T-cell (primary cell): ENCODE results near the gene AIG1. TPM values are rescaled to one million over a fixed set of nuclear protein-coding genes. Genes with fewer than 3 reads are reported as not detected.
A peak's percentile ranks its signal among the peaks of the same experiment; 100 is the strongest.
"Not testable (repeated sequence)": the region's sequence is repeated elsewhere in the genome, so short reads cannot be mapped to it uniquely, and the experiment has no call there.

Experiments used
- ATAC-seq, 4 experiments: fragments of 200-7000 bp in 3 of 4; fragments of 150-1000 bp in 1 of 4; cut with Tn5 transposase; replicated peaks in 1 of 4; 1 replicate in 3 of 4; 2 replicates in 1 of 4; pipeline ENCODE4 v1.10.0; 2021; ENCODE audit warnings: moderate library complexity in 3 of 4, mild to moderate bottlenecking in 2 of 4, moderate number of reproducible peaks in 1 of 4
- CTCF ChIA-PET, 2 donors: fragments of 300-600 bp; sonication (Branson Sonifier 250); formaldehyde crosslinking; loops; one replicate each; lab custom pipeline; 2022; ENCODE audit warnings: antibody characterized with exemption in 2 of 2; lab: Charles Lee
- POLR2A ChIA-PET, 2 donors: fragments of 300-600 bp; sonication (Branson Sonifier 250); formaldehyde crosslinking; loops; one replicate each; lab custom pipeline; 2022; ENCODE audit warnings: antibody characterized with exemption in 2 of 2; lab: Charles Lee
- DNase-seq, 35 experiments: peaks; one replicate each; pipeline versions ENCODE4 v3.0.0 to v3.0.0-alpha.2; 2013 to 2023
- H3K27ac ChIP-seq: one replicate; pipeline ENCODE4 v1.5.1; 2013; ENCODE audit warnings: low read length
- H3K27me3 ChIP-seq, 2 experiments: replicated peaks in 1 of 2; 1 replicate in 1 of 2; 2 replicates in 1 of 2; pipeline versions ENCODE4 v1.6.1 to v1.7.0; 2013; ENCODE audit warnings: low read length in 1 of 2, mixed read lengths in 1 of 2; ENCODE audit not compliant: control insufficient read depth in 2 of 2, insufficient read depth in 2 of 2; ENCODE audit errors: extremely low read depth in 1 of 2
- H3K36me3 ChIP-seq, 2 donors: 1 replicate in 1 of 2; 2 replicates in 1 of 2; pipeline versions ENCODE4 v1.6.1 to v1.7.0; 2013; ENCODE audit warnings: low read length in 1 of 2; ENCODE audit not compliant: control insufficient read depth in 2 of 2, insufficient read depth in 1 of 2; ENCODE audit errors: extremely low read depth in 1 of 2
- H3K4me1 ChIP-seq, 2 experiments: 1 replicate in 1 of 2; 2 replicates in 1 of 2; pipeline versions ENCODE4 v1.6.1 to v1.7.0; 2013; ENCODE audit warnings: low read length in 2 of 2, mixed read lengths in 1 of 2; ENCODE audit not compliant: insufficient read depth in 2 of 2, control insufficient read depth in 1 of 2; ENCODE audit errors: extremely low read depth in 1 of 2
- H3K4me3 ChIP-seq, 2 donors: 1 replicate in 1 of 2; 2 replicates in 1 of 2; pipeline versions ENCODE4 v1.5.1 to v1.7.0; 2013; ENCODE audit warnings: mild to moderate bottlenecking in 2 of 2, low read length in 1 of 2, moderate library complexity in 1 of 2; ENCODE audit not compliant: control insufficient read depth in 1 of 2; ENCODE audit errors: extremely low read depth in 1 of 2
- H3K9me3 ChIP-seq: 2 replicates; pipeline ENCODE4 v1.7.0; 2013
- H3K27ac Mint-ChIP-seq, 2 donors: one replicate each; pipeline ENCODE4 v1.8.0; 2020 to 2021; ENCODE audit warnings: mild to moderate bottlenecking in 2 of 2, mixed read lengths in 2 of 2
- H3K27me3 Mint-ChIP-seq, 2 donors: one replicate each; pipeline ENCODE4 v1.8.0; 2021 to 2022; ENCODE audit warnings: mixed read lengths in 2 of 2
- H3K36me3 Mint-ChIP-seq: one replicate; pipeline ENCODE4 v1.8.0; 2021; ENCODE audit warnings: mixed read lengths
- H3K4me1 Mint-ChIP-seq, 3 donors: one replicate each; pipeline ENCODE4 v1.8.0; 2020 to 2022; ENCODE audit warnings: mixed read lengths in 3 of 3, mild to moderate bottlenecking in 1 of 3
- H3K4me3 Mint-ChIP-seq, 3 donors: one replicate each; pipeline ENCODE4 v1.8.0; 2020 to 2022; ENCODE audit warnings: mild to moderate bottlenecking in 3 of 3, mixed read lengths in 3 of 3, moderate library complexity in 3 of 3
- H3K9me3 Mint-ChIP-seq, 3 donors: one replicate each; pipeline ENCODE4 v1.8.0; 2020 to 2022; ENCODE audit warnings: mixed read lengths in 3 of 3
- WGBS: methylation state at CpG from one replicate; pipeline ENCODE4 v1.1.5; 2013; ENCODE audit warnings: missing lambda C conversion rate; ENCODE audit not compliant: insufficient coverage; 5-methylcytosine and 5-hydroxymethylcytosine counted together
- total RNA-seq, 35 experiments: library from RNA in 6 of 35; stranded (reverse) in 6 of 35; fragments of 120-200 nt in 1 of 35; gene quantifications; one replicate each; pipeline versions ENCODE4 v1.2.1 to v1.2.4 and lab custom pipeline; 2013 to 2026

Gene AIG1
- total RNA-seq, 5 donors from 2014 or later (not counting 1 experiment from before 2014, with no cell fraction given), result 6.0 to 13.4 (median 7.6) TPM

- no peaks in the 10 kb centered on the region for H3K9me3 Mint-ChIP-seq
- ChIA-PET CTCF (no interaction called here), POLR2A (no interaction called here)
- Histone ChIP-seq H3K9me3 (no peaks in the 10 kb centered on the region), H3K4me1 (peaks cover 0 to 2% of the 10 kb centered on the region in 2 experiments), H3K36me3 (no peaks in the 10 kb centered on the region), H3K4me3 (no peak overlapping the region), H3K27ac (no peak overlapping the region), H3K27me3 (peaks cover 0 to 10% of the 10 kb centered on the region in 2 experiments)
- DNase-seq, result peak in 1 of 35 experiments; percentile 26
- H3K27me3 Mint-ChIP-seq, result peaks cover 5 to 23% of the 10 kb centered on the region in 2 donors
- no peaks in the 10 kb centered on the region for H3K36me3 Mint-ChIP-seq
- peak in 3 of 4 experiments; percentile 35 to 43 (median 40) for ATAC-seq
- no peak overlapping the region for H3K4me3 Mint-ChIP-seq
- peaks cover 0 to 8% (median 5%) of the 10 kb centered on the region in 3 donors for H3K4me1 Mint-ChIP-seq
- no peak overlapping the region for H3K27ac Mint-ChIP-seq
These were observed 21.9 kb upstream of the AIG1 start for GRCh38 chr6:143038833-143039232.

- Mint-ChIP-seq H3K9me3 (peaks cover 0 to 4% (median 0%) of the 10 kb centered on the region in 3 donors), H3K27ac (no peak overlapping the region), H3K36me3 (peaks cover 3% of the 10 kb centered on the region), H3K4me3 (peak overlapping the region in 1 of 3 donors; percentile 7), H3K27me3 (peaks cover 11 to 27% of the 10 kb centered on the region in 2 donors), H3K4me1 (peaks cover 0 to 8% (median 5%) of the 10 kb centered on the region in 3 donors)
- peaks cover 0 to 9% of the 10 kb centered on the region in 2 experiments for H3K27me3 ChIP-seq
- DNase-seq, result no peak
- CTCF ChIA-PET, result no interaction called here
- H3K9me3 ChIP-seq, result no peaks in the 10 kb centered on the region
- H3K36me3 ChIP-seq, result no peaks in the 10 kb centered on the region
- no peak overlapping the region for H3K4me3 ChIP-seq
- no peak for ATAC-seq
- peaks cover 0 to 2% of the 10 kb centered on the region in 2 experiments for H3K4me1 ChIP-seq
- H3K27ac ChIP-seq, result no peak overlapping the region
- WGBS, result 17% methylated on average over 2 of the region's 4 CpGs
- POLR2A ChIA-PET, result no interaction called here
These were observed 21.1 kb upstream of the AIG1 start for GRCh38 chr6:143039548-143039947.

GRCh38 chr6:143040018-143040417 lies 20.7 kb upstream of the AIG1 start:
- Histone ChIP-seq H3K4me3 (no peak overlapping the region), H3K27ac (no peak overlapping the region), H3K27me3 (peaks cover 0 to 7% of the 10 kb centered on the region in 2 experiments), H3K9me3 (no peaks in the 10 kb centered on the region), H3K36me3 (no peaks in the 10 kb centered on the region), H3K4me1 (peaks cover 0 to 2% of the 10 kb centered on the region in 2 experiments)
- no peak for DNase-seq
- ChIA-PET CTCF (no interaction called here), POLR2A (interaction anchor here in 1 of 2 donors (0.5 kb wide), 1 partner anchor 32 kb away, joined by 3 read pairs; no protein-coding TSS in a partner anchor)
- H3K4me1 Mint-ChIP-seq, result peaks cover 0 to 8% (median 5%) of the 10 kb centered on the region in 3 donors
- no peak for ATAC-seq
- H3K36me3 Mint-ChIP-seq, result peaks cover 3% of the 10 kb centered on the region
- peaks cover 11 to 31% of the 10 kb centered on the region in 2 donors for H3K27me3 Mint-ChIP-seq
- no peak overlapping the region for H3K27ac Mint-ChIP-seq
- no peak overlapping the region for H3K4me3 Mint-ChIP-seq
- 50% methylated on average over 1 of the region's 2 CpGs for WGBS
- H3K9me3 Mint-ChIP-seq, result peaks cover 0 to 4% (median 0%) of the 10 kb centered on the region in 3 donors

DNA sequence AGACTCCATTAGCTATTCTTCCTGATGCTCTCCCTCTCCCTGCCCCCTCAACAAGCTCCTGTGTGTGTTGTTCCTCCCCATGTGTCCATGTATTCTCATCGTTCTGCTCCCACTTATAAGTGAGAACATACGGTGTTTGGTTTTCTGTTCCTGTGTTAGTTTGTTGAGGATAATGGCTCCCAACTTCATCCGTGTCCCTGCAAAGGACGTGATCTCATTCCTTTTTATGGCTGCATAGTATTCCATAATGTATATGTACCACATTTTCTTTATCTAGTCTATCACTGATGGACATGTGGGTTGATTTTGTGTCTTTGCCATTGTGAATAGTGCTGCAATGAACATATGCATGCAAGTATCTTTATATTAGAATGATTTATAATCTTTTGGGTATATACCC lies 16.3 kb upstream of the AIG1 start:
- ATAC-seq, H3K27me3 ChIP-seq, H3K27ac Mint-ChIP-seq, H3K27ac ChIP-seq, H3K4me1 ChIP-seq, H3K9me3 Mint-ChIP-seq, H3K9me3 ChIP-seq, H3K4me1 Mint-ChIP-seq, H3K4me3 ChIP-seq, DNase-seq, H3K36me3 ChIP-seq, CTCF ChIA-PET, H3K4me3 Mint-ChIP-seq, H3K36me3 Mint-ChIP-seq, POLR2A ChIA-PET: not testable (repeated sequence)
- no CpG with 5 or more reads among the region's 4 CpGs for WGBS
- peaks cover 6 to 29% of the 10 kb centered on the region in 2 donors for H3K27me3 Mint-ChIP-seq

GRCh38 chr6:143049611-143050010 lies 11.1 kb upstream of the AIG1 start:
- 87% methylated on average over 7 of the region's 10 CpGs for WGBS
- Histone ChIP-seq H3K4me1 (peaks cover 0 to 2% of the 10 kb centered on the region in 2 experiments), H3K4me3 (no peak overlapping the region), H3K27ac (no peak overlapping the region), H3K27me3 (peaks cover 0 to 12% of the 10 kb centered on the region in 2 experiments), H3K36me3 (no peaks in the 10 kb centered on the region), H3K9me3 (no peaks in the 10 kb centered on the region)
- H3K27ac Mint-ChIP-seq, result no peak overlapping the region
- CTCF ChIA-PET, result no interaction called here
- H3K36me3 Mint-ChIP-seq, result no peaks in the 10 kb centered on the region
- H3K4me3 Mint-ChIP-seq, result no peak overlapping the region
- H3K27me3 Mint-ChIP-seq, result peaks cover 0 to 17% of the 10 kb centered on the region in 2 donors
- H3K4me1 Mint-ChIP-seq, result peaks cover 5 to 13% (median 7%) of the 10 kb centered on the region in 3 donors
- ATAC-seq (no peak), DNase-seq (no peak)
- POLR2A ChIA-PET, result interaction anchor here (0.6 to 1.2 kb wide), 2 partner anchors 10 to 251 kb away, joined by 3 to 4 read pairs; no protein-coding TSS in a partner anchor
- H3K9me3 Mint-ChIP-seq, result no peaks in the 10 kb centered on the region

DNA sequence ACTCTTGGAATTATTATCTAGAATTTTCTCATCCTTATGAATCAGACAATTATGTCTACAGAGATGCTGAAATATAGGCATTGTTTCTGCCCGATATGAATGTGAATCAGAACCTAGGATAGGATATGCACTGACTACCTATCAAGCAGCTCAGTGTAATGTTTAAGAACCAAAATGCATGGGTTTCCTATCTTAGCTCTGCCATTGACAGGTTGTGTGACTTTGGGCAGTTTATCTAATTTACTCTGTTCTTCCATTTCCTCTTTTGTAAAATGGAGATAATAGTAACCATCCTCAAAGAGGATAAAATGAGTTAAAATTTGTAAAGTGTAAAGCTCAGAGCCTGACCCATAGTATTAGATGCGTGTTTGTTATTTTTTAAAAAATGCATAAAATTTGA lies 10.2 kb upstream of the AIG1 start:
- peaks cover 0 to 2% of the 10 kb centered on the region in 2 experiments for H3K4me1 ChIP-seq
- ChIA-PET CTCF (no interaction called here), POLR2A (interaction anchor here (0.6 to 1.2 kb wide), 3 partner anchors 9 to 402 kb away, joined by 3 to 5 read pairs (median 4); no protein-coding TSS in a partner anchor)
- H3K4me3 ChIP-seq, result no peak overlapping the region
- Mint-ChIP-seq H3K36me3 (no peaks in the 10 kb centered on the region), H3K27ac (no peak overlapping the region), H3K4me1 (peaks cover 5 to 13% (median 7%) of the 10 kb centered on the region in 3 donors), H3K27me3 (peaks cover 0 to 8% of the 10 kb centered on the region in 2 donors), H3K9me3 (no peaks in the 10 kb centered on the region), H3K4me3 (no peak overlapping the region)
- no peaks in the 10 kb centered on the region for H3K36me3 ChIP-seq
- no peak for DNase-seq
- no peaks in the 10 kb centered on the region for H3K9me3 ChIP-seq
- no peak for ATAC-seq
- WGBS, result no CpG with 5 or more reads among the region's 2 CpGs
- H3K27me3 ChIP-seq, result peaks cover 0 to 7% of the 10 kb centered on the region in 2 experiments
- no peak overlapping the region for H3K27ac ChIP-seq
